Measurements from ENCODE around the gene PITRM1.

The PITRM1 gene

GRCh38 chr10:3148041-3148440 is 24.5 kb downstream of the PITRM1 start:
- no peaks in the 10 kb centered on the region for H3K27me3 ChIP-seq (ENCODE audit: control insufficient read depth, insufficient read depth, low read length)
- H3K9me3 ChIP-seq (ENCODE audit: control insufficient read depth, insufficient read depth, low read length) = no peaks in the 10 kb centered on the region
- no peak for DNase-seq (ENCODE audit: low read depth, low spot score)
- no peaks in the 10 kb centered on the region for H3K4me1 ChIP-seq (ENCODE audit: control insufficient read depth, insufficient read depth, low read length)
- no CpG with 5 or more reads among the region's 17 CpGs for WGBS (ENCODE audit: insufficient coverage, insufficient read length)
- H3K36me3 ChIP-seq (ENCODE audit: control insufficient read depth, insufficient read depth, low read length) = peaks cover 17% of the 10 kb centered on the region
- no peak overlapping the region for H3K27ac ChIP-seq (ENCODE audit: low read length)
- no peak overlapping the region for H3K4me3 ChIP-seq (ENCODE audit: low read length)

- Histone ChIP-seq H3K36me3 (ENCODE audit: control insufficient read depth, insufficient read depth, low read length) (peaks cover 21% of the 10 kb centered on the region), H3K4me3 (ENCODE audit: low read length) (no peak overlapping the region), H3K27me3 (ENCODE audit: control insufficient read depth, insufficient read depth, low read length) (no peaks in the 10 kb centered on the region), H3K27ac (ENCODE audit: low read length) (no peak overlapping the region), H3K4me1 (ENCODE audit: control insufficient read depth, insufficient read depth, low read length) (no peaks in the 10 kb centered on the region), H3K9me3 (ENCODE audit: control insufficient read depth, insufficient read depth, low read length) (no peaks in the 10 kb centered on the region)
- no CpG with 5 or more reads among the region's 17 CpGs for WGBS (ENCODE audit: insufficient coverage, insufficient read length)
- no peak for DNase-seq (ENCODE audit: low read depth, low spot score)
Observed at GRCh38 chr10:3147117-3147820, 25.3 kb downstream of the PITRM1 start.

DNA sequence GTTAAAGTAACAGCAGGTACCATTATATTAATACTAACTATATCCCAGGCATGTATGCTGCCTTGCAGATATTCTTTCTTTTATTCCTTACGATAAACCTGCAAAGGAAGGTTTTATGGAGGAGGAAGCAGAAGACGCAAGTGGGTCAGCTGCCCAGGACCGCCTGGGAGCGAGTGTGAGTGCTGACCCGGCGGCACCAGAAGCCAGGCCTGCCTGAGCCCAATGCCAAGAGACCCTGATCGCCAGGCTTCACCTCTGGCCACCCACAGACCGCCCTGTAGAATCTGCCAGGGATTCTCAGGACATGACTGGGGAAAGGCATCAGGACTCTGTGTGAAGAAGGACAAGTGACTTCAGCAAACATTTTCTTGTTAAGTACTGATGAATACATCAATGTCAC is 26.3 kb downstream of the PITRM1 start:
- H3K9me3 ChIP-seq (ENCODE audit: control insufficient read depth, insufficient read depth, low read length) = no peaks in the 10 kb centered on the region
- H3K36me3 ChIP-seq (ENCODE audit: control insufficient read depth, insufficient read depth, low read length) = peaks cover 21% of the 10 kb centered on the region
- H3K4me3 ChIP-seq (ENCODE audit: low read length) = no peak overlapping the region
- no CpG with 5 or more reads among the region's 8 CpGs for WGBS (ENCODE audit: insufficient coverage, insufficient read length)
- no peak for DNase-seq (ENCODE audit: low read depth, low spot score)
- H3K27ac ChIP-seq (ENCODE audit: low read length) = no peak overlapping the region
- H3K27me3 ChIP-seq (ENCODE audit: control insufficient read depth, insufficient read depth, low read length) = no peaks in the 10 kb centered on the region
- H3K4me1 ChIP-seq (ENCODE audit: control insufficient read depth, insufficient read depth, low read length) = no peaks in the 10 kb centered on the region

DNA sequence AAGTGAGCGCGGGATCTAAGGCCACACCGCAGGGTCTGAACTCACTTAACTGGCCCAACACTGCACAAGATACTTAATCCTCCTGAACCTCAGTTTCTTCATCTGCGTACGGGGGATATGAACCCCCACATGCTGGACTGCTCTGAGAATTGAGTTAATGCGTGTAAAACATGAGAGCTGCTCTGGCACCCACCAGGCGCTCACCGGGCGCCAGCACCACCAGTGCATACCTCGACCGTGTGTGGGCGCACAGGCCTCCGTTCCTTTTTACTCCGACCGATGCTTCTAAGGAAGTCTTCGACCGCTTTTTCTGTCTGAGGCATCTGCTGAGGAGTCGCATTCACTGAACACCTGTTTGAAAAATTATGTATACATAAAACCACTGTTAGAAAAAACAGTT is 27.2 kb downstream of the PITRM1 start:
- DNase-seq (ENCODE audit: low read depth, low spot score) = no peak
- H3K27me3 ChIP-seq (ENCODE audit: control insufficient read depth, insufficient read depth, low read length) = no peaks in the 10 kb centered on the region
- no peak overlapping the region for H3K4me3 ChIP-seq (ENCODE audit: low read length)
- no peak overlapping the region for H3K27ac ChIP-seq (ENCODE audit: low read length)
- no peaks in the 10 kb centered on the region for H3K4me1 ChIP-seq (ENCODE audit: control insufficient read depth, insufficient read depth, low read length)
- H3K9me3 ChIP-seq (ENCODE audit: control insufficient read depth, insufficient read depth, low read length) = no peaks in the 10 kb centered on the region
- no CpG with 5 or more reads among the region's 18 CpGs for WGBS (ENCODE audit: insufficient coverage, insufficient read length)
- H3K36me3 ChIP-seq (ENCODE audit: control insufficient read depth, insufficient read depth, low read length) = peaks cover 21% of the 10 kb centered on the region

GRCh38 chr10:3143791-3144434 is 28.7 kb downstream of the PITRM1 start:
- no peak overlapping the region for H3K27ac ChIP-seq (ENCODE audit: low read length)
- 100% methylated on average over 2 of the region's 19 CpGs for WGBS (ENCODE audit: insufficient coverage, insufficient read length)
- H3K27me3 ChIP-seq (ENCODE audit: control insufficient read depth, insufficient read depth, low read length) = no peaks in the 10 kb centered on the region
- no peak overlapping the region for H3K4me3 ChIP-seq (ENCODE audit: low read length)
- H3K9me3 ChIP-seq (ENCODE audit: control insufficient read depth, insufficient read depth, low read length) = no peaks in the 10 kb centered on the region
- DNase-seq (ENCODE audit: low read depth, low spot score) = no peak
- H3K36me3 ChIP-seq (ENCODE audit: control insufficient read depth, insufficient read depth, low read length) = peaks cover 22% of the 10 kb centered on the region
- no peaks in the 10 kb centered on the region for H3K4me1 ChIP-seq (ENCODE audit: control insufficient read depth, insufficient read depth, low read length)

GRCh38 chr10:3143366-3143765 is 29.2 kb downstream of the PITRM1 start:
- Histone ChIP-seq H3K4me3 (ENCODE audit: low read length) (no peak overlapping the region), H3K36me3 (ENCODE audit: control insufficient read depth, insufficient read depth, low read length) (peaks cover 24% of the 10 kb centered on the region), H3K27me3 (ENCODE audit: control insufficient read depth, insufficient read depth, low read length) (no peaks in the 10 kb centered on the region), H3K9me3 (ENCODE audit: control insufficient read depth, insufficient read depth, low read length) (no peaks in the 10 kb centered on the region), H3K27ac (ENCODE audit: low read length) (no peak overlapping the region), H3K4me1 (ENCODE audit: control insufficient read depth, insufficient read depth, low read length) (no peaks in the 10 kb centered on the region)
- WGBS (ENCODE audit: insufficient coverage, insufficient read length) = 100% methylated on average over 1 of the region's 17 CpGs
- DNase-seq (ENCODE audit: low read depth, low spot score) = no peak

DNA sequence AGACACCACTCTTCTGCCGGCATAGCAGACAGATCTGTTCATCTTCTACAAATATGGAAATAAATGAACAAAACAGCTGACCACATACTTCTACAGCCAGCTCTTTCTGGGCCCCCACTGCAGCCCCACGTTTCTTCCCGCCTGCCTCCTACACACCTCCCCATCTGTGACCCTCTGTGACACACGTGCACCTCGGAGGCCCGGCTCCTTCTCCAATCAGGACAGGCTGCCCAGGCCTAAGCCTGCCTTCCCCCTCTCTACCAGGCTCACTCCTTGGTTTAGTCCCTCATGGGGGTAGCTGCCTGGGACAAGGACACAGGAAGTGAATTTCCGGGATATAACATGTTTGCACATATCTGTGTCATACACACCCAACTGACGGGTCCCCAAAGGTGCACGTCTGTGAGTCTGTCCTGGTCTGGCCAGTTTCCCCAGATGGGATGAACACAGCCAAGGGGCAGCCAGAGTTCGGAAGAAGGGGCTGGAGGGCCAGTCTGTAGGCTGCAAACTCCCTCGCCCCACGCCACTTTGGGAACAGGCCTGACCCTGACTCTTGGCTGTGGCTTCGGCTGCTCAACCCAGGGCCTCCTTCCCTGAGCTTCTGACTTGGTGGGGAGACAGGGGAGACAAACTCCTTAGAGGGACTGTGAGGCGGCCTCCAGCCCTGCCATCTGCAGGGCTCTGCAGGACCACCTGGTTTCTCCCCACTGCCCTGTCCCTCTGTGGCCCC is 30.3 kb downstream of the PITRM1 start:
- H3K9me3 ChIP-seq (ENCODE audit: control insufficient read depth, insufficient read depth, low read length) = no peaks in the 10 kb centered on the region
- WGBS (ENCODE audit: insufficient coverage, insufficient read length) = no CpG with 5 or more reads among the region's 14 CpGs
- H3K4me3 ChIP-seq (ENCODE audit: low read length) = no peak overlapping the region
- H3K27ac ChIP-seq (ENCODE audit: low read length) = no peak overlapping the region
- DNase-seq (ENCODE audit: low read depth, low spot score) = no peak
- no peaks in the 10 kb centered on the region for H3K4me1 ChIP-seq (ENCODE audit: control insufficient read depth, insufficient read depth, low read length)
- peaks cover 30% of the 10 kb centered on the region for H3K36me3 ChIP-seq (ENCODE audit: control insufficient read depth, insufficient read depth, low read length)
- H3K27me3 ChIP-seq (ENCODE audit: control insufficient read depth, insufficient read depth, low read length) = no peaks in the 10 kb centered on the region

DNA sequence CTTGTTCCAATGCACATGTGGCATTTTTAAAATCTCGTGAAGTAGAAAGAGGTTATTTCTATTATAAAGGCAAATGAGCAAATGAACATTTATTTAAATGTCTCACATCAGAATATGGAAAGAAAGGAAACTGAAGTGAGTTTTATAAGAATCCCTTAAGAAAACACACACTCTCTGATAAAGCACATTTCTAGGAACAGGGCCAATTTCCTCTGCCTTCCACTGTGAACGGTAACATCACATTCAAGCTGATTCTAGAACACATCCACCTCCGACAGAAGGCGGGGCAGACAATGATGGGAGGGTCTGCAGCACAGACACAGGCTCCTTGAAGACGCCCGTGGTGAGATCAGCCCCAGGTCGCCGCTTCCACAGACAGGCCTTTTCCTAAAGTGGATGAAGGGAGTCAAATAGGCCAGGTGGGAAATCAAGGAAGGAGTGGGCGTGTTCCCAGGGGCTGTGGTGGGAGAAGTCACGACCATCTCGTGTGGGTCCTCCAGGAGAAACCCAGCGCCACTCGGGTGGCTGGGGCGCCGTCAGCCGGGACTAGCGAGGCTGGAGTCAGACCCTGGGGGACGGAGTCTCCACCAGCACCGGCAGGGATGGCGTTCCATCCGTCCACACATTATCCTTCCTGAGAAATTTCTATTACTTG is 31.1 kb downstream of the PITRM1 start:
- H3K27ac ChIP-seq (ENCODE audit: low read length) = no peak overlapping the region
- no peaks in the 10 kb centered on the region for H3K4me1 ChIP-seq (ENCODE audit: control insufficient read depth, insufficient read depth, low read length)
- no peaks in the 10 kb centered on the region for H3K27me3 ChIP-seq (ENCODE audit: control insufficient read depth, insufficient read depth, low read length)
- H3K36me3 ChIP-seq (ENCODE audit: control insufficient read depth, insufficient read depth, low read length) = peaks cover 38% of the 10 kb centered on the region
- no peaks in the 10 kb centered on the region for H3K9me3 ChIP-seq (ENCODE audit: control insufficient read depth, insufficient read depth, low read length)
- no peak overlapping the region for H3K4me3 ChIP-seq (ENCODE audit: low read length)
- WGBS (ENCODE audit: insufficient coverage, insufficient read length) = no CpG with 5 or more reads among the region's 21 CpGs
- DNase-seq (ENCODE audit: low read depth, low spot score) = no peak

- whole genome bisulfite sequencing (ENCODE audit: insufficient coverage, insufficient read length) = no CpG with 5 or more reads among the region's 9 CpGs
- Histone ChIP-seq H3K27ac (ENCODE audit: low read length) (no peak overlapping the region), H3K27me3 (ENCODE audit: control insufficient read depth, insufficient read depth, low read length) (no peaks in the 10 kb centered on the region), H3K36me3 (ENCODE audit: control insufficient read depth, insufficient read depth, low read length) (peaks cover 46% of the 10 kb centered on the region), H3K4me1 (ENCODE audit: control insufficient read depth, insufficient read depth, low read length) (no peaks in the 10 kb centered on the region), H3K9me3 (ENCODE audit: control insufficient read depth, insufficient read depth, low read length) (no peaks in the 10 kb centered on the region), H3K4me3 (ENCODE audit: low read length) (no peak overlapping the region)
- DNase-seq (ENCODE audit: low read depth, low spot score) = no peak
Observed at GRCh38 chr10:3140280-3140679, 32.3 kb downstream of the PITRM1 start.

GRCh38 chr10:3139216-3139910 is 33.2 kb downstream of the PITRM1 start:
- no peak overlapping the region for H3K27ac ChIP-seq (ENCODE audit: low read length)
- WGBS (ENCODE audit: insufficient coverage, insufficient read length) = no CpG with 5 or more reads among the region's 10 CpGs
- H3K4me1 ChIP-seq (ENCODE audit: control insufficient read depth, insufficient read depth, low read length) = no peaks in the 10 kb centered on the region
- peaks cover 49% of the 10 kb centered on the region for H3K36me3 ChIP-seq (ENCODE audit: control insufficient read depth, insufficient read depth, low read length)
- H3K9me3 ChIP-seq (ENCODE audit: control insufficient read depth, insufficient read depth, low read length) = no peaks in the 10 kb centered on the region
- no peak overlapping the region for H3K4me3 ChIP-seq (ENCODE audit: low read length)
- no peaks in the 10 kb centered on the region for H3K27me3 ChIP-seq (ENCODE audit: control insufficient read depth, insufficient read depth, low read length)
- DNase-seq (ENCODE audit: low read depth, low spot score) = no peak
